ENCODE measurements around the gene ADAM19.

- TF ChIP-seq CTCF (IDR thresholded peaks at IDR 0.05) = no peak
- TF ChIP-seq POLR2A (IDR thresholded peaks at IDR 0.05) = no peak
- TF ChIP-seq POLR2AphosphoS5 (IDR thresholded peaks at IDR 0.05; ENCODE audit: insufficient read depth in 1 of 2, low read depth in 1 of 2) = no peak
Measured at GRCh38 chr5:157576678-157577077, 1.1 kb upstream of the ADAM19 start.
